Left cardiac atrium (tissue), 4 donors: ENCODE results near the gene POU5F2. TPM values are rescaled to one million over a fixed set of nuclear protein-coding genes. Genes with fewer than 3 reads are reported as not detected.
A peak's percentile ranks its signal among the peaks of the same experiment; 100 is the strongest.

Experiments
- ATAC-seq, 2 donors: fragments of 200-7000 bp; cut with Tn5 transposase; one replicate each; pipeline ENCODE4 v1.9.1; 2020; ENCODE audit warnings: mild to moderate bottlenecking in 2 of 2, moderate library complexity in 2 of 2
- DNase-seq: peaks from one replicate; pipeline ENCODE4 v3.0.0-alpha.2; 2020
- intact Hi-C, 2 donors: fragments of 100-400 bp; cut with DNase I; formaldehyde crosslinking; loops; one replicate each; pipeline versions ENCODE4 v1.14.1 to v1.15.1; 2022 to 2023
- long read RNA-seq: library from polyadenylated mRNA; unstranded; transcript quantifications from one replicate; pipeline ENCODE4 v2.0.0, GENCODE V29; 2021
- total RNA-seq, 2 donors: library from RNA; stranded (reverse); fragmentation: NEBNext Ultra II Directional; extraction: Animal tissue kit (Norgen Biotek cat#: 25700); gene quantifications; one replicate each; pipeline ENCODE4 v1.2.1, GENCODE V29; 2021
- donor health status: DM: no; HTN: yes; CAD: no.
- donor health status: DM: no; HTN: yes; CAD: no; lungs with severe emphysema.
- donor health status: DM: yes; HTN: yes; CAD: no.
- donor health status: Dilated cardiomyopathy.

POU5F2 gene
- total RNA-seq = under 1 TPM; 0.35 to 0.60 TPM
- long read RNA-seq = 0 reads

- ATAC-seq = no peak
- DNase-seq = no peak
- intact Hi-C loops = no loop called here
Measured at GRCh38 chr5:93741136-93741811, at the start of gene POU5F2. POU5F2 (minus strand) TSS chr5:93741600; CDS start chr5:93741563, 37 bp downstream.

- intact Hi-C loops = no loop called here
- peak in 1 of 2 donors; percentile 16 for ATAC-seq
- no peak for DNase-seq
Measured at GRCh38 chr5:93790401-93790800, 49.0 kb upstream of the POU5F2 start.

- DNase-seq = no peak
- intact Hi-C loops = no loop called here
- ATAC-seq = peak in 1 of 2 donors; percentile 63
Measured at GRCh38 chr5:93789173-93790067, 48.0 kb upstream of the POU5F2 start.

- ATAC-seq = no peak
- intact Hi-C loops = no loop called here
Measured at GRCh38 chr5:93787598-93787997, 46.2 kb upstream of the POU5F2 start.

GRCh38 chr5:93785475-93785874, 44.1 kb upstream of the POU5F2 start:
- ATAC-seq (no peak), DNase-seq (no peak)
- intact Hi-C loops = no loop called here

More at GRCh38 chr5:93787598-93787997, 46.2 kb upstream of the POU5F2 start:
- DNase-seq = no peak

- DNase-seq = no peak
- ATAC-seq = no peak
- intact Hi-C loops = no loop called here
Measured at GRCh38 chr5:93782978-93783377, 41.6 kb upstream of the POU5F2 start.

- ATAC-seq (no peak), DNase-seq (no peak)
- intact Hi-C loops = no loop called here
Measured at GRCh38 chr5:93777620-93778019, 36.2 kb upstream of the POU5F2 start.

- intact Hi-C loops = no loop called here
- DNase-seq = no peak
- ATAC-seq = no peak
Measured at GRCh38 chr5:93756372-93756771, 15.0 kb upstream of the POU5F2 start.

GRCh38 chr5:93755716-93756115, 14.3 kb upstream of the POU5F2 start:
- intact Hi-C loops = no loop called here
- no peak for DNase-seq

GRCh38 chr5:93748875-93749397, 7.5 kb upstream of the POU5F2 start:
- DNase-seq (no peak), ATAC-seq (no peak)
- intact Hi-C loops = no loop called here

More at GRCh38 chr5:93755716-93756115, 14.3 kb upstream of the POU5F2 start:
- peak in 1 of 2 donors; percentile 23 for ATAC-seq

- intact Hi-C loops = no loop called here
- ATAC-seq (peak in 1 of 2 donors; percentile 61), DNase-seq (no peak)
Measured at GRCh38 chr5:93746406-93747056, 5.1 kb upstream of the POU5F2 start.

GRCh38 chr5:93736284-93736683, 5.1 kb downstream of the POU5F2 start:
- intact Hi-C loops = no loop called here
- DNase-seq (no peak), ATAC-seq (no peak)

- ATAC-seq = peak in 1 of 2 donors; percentile 26
- no peak for DNase-seq
- intact Hi-C loops = no loop called here
Measured at GRCh38 chr5:93735378-93735777, 6.0 kb downstream of the POU5F2 start.

GRCh38 chr5:93731987-93732386, 9.4 kb downstream of the POU5F2 start:
- intact Hi-C loops = no loop called here
- ATAC-seq = no peak
- DNase-seq = no peak

- ATAC-seq (no peak), DNase-seq (no peak)
- intact Hi-C loops = no loop called here
Measured at GRCh38 chr5:93726595-93726994, 14.8 kb downstream of the POU5F2 start.

- intact Hi-C loops = no loop called here
- ATAC-seq (no peak), DNase-seq (no peak)
Measured at GRCh38 chr5:93724791-93725190, 16.6 kb downstream of the POU5F2 start.

GRCh38 chr5:93723681-93724080, 17.7 kb downstream of the POU5F2 start:
- DNase-seq = no peak

GRCh38 chr5:93723005-93723404, 18.4 kb downstream of the POU5F2 start:
- no peak for DNase-seq
- peak; percentile 52 to 53 for ATAC-seq
- intact Hi-C loops = no loop called here

More at GRCh38 chr5:93723681-93724080, 17.7 kb downstream of the POU5F2 start:
- ATAC-seq = no peak
- intact Hi-C loops = no loop called here

- intact Hi-C loops = no loop called here
- ATAC-seq = no peak
Measured at GRCh38 chr5:93722588-93722987, 18.8 kb downstream of the POU5F2 start.

GRCh38 chr5:93721511-93721910, 19.9 kb downstream of the POU5F2 start:
- no peak for DNase-seq
- ATAC-seq = no peak
- intact Hi-C loops = no loop called here

More at GRCh38 chr5:93722588-93722987, 18.8 kb downstream of the POU5F2 start:
- DNase-seq = no peak
